ENCODE measurements around the gene NEURL1B. TPM values are rescaled to one million over a fixed set of nuclear protein-coding genes. Genes with fewer than 3 reads are reported as not detected.

Gene NEURL1B
- total and polyA plus RNA-seq, 10 of the 15 experiments (the other 5 are each of a cell fraction or from before 2014, with no cell fraction given) = 0.04 to 0.28 (median 0.05) TPM; not detected in 4

- H3K9ac ChIP-seq (ENCODE audit: control insufficient read depth, insufficient read depth, low read length) = no peak overlapping the region
- H3K79me2 ChIP-seq (ENCODE audit: control insufficient read depth, insufficient read depth, low read length) = no peaks in the 10 kb centered on the region
- H3K27ac ChIP-seq (ENCODE audit: control insufficient read depth, insufficient read depth) = no peak overlapping the region
- ChIA-PET POLR2A (no interaction called here), CTCF (no interaction called here), SMC1A (ENCODE audit: uncharacterized antibody, unreplicated experiment) (no interaction called here), RAD21 (ENCODE audit: unreplicated experiment) (no interaction called here)
- no peaks in the 10 kb centered on the region for H3K36me3 ChIP-seq (ENCODE audit: control insufficient read depth in 2 of 2, insufficient read depth in 2 of 2, low read length in 1 of 2)
- ATAC-seq (no peak), FAIRE-seq (no peak), DNase-seq (ENCODE audit: low read depth, low spot score) (no peak)
- H3K27me3 ChIP-seq (replicated peaks in 1 of 2; ENCODE audit: control insufficient read depth in 2 of 2, insufficient read depth in 2 of 2, low read length in 1 of 2) = no peaks in the 10 kb centered on the region; a peak in 1 of 4 replicates
- in situ Hi-C loops (cut with MboI) (loop anchor here (5.0 kb wide), 1 partner anchor 209 kb away; no protein-coding TSS in a partner anchor), intact Hi-C loops (cut with micrococcal nuclease; ENCODE audit: unreplicated experiment) (loop anchor here (10.0 kb wide), 2 partner anchors 116 to 486 kb away; partner anchors contain the start of gene ERGIC1)
- H4K20me1 ChIP-seq (ENCODE audit: control insufficient read depth, insufficient read depth) = no peaks in the 10 kb centered on the region
- H3K4me1 ChIP-seq (ENCODE audit: control insufficient read depth, insufficient read depth, low read length) = no peaks in the 10 kb centered on the region
- no peak for TF ChIP-seq BMI1 (IDR thresholded peaks at IDR 0.05; ENCODE audit: borderline replicate concordance)
- TF ChIP-seq JUNB (IDR thresholded peaks at IDR 0.05) = no peak
- TF ChIP-seq CBFB (IDR thresholded peaks at IDR 0.05; ENCODE audit: low read depth) = no peak
- TF ChIP-seq IKZF1 (conservative IDR thresholded peaks at IDR 0.05) = no peak
- TF ChIP-seq TCF7 (IDR thresholded peaks at IDR 0.05; ENCODE audit: borderline replicate concordance) = no peak
- TF ChIP-seq MYB (IDR thresholded peaks at IDR 0.05; ENCODE audit: borderline replicate concordance, low read depth, low read length) = no peak
- no peak for TF ChIP-seq MAX (IDR thresholded peaks at IDR 0.05; ENCODE audit: low read depth, low read length)
- no peak for TF ChIP-seq BACH1 (IDR thresholded peaks at IDR 0.05; ENCODE audit: borderline replicate concordance)
- TF ChIP-seq IRF4 (IDR thresholded peaks at IDR 0.05; ENCODE audit: low read depth, low read length) = no peak
- TF ChIP-seq CEBPZ (IDR thresholded peaks at IDR 0.05; ENCODE audit: low read depth, low read length) = no peak
- no peak for TF ChIP-seq ZBTB4 (CRISPR knock-in tag; IDR thresholded peaks at IDR 0.05)
- TF ChIP-seq ELK1 (IDR thresholded peaks at IDR 0.05; ENCODE audit: low read depth, low read length) = no peak
- H3K4me3 ChIP-seq = no peak overlapping the region
- no TSS peak for BruUV-seq (replicated peaks)
- WGBS (ENCODE audit: insufficient coverage, insufficient replicate concordance, low lambda C conversion rate, missing lambda C conversion rate) = 40% methylated on average over 3 of the region's 3 CpGs
- no peak overlapping the region for H3K4me2 ChIP-seq (ENCODE audit: control insufficient read depth, insufficient read depth)
- no peak overlapping the region for H2AFZ ChIP-seq (ENCODE audit: control insufficient read depth, low read depth, low read length)
- no peaks in the 10 kb centered on the region; the same call in 2 of the 3 replicates for H3K9me3 ChIP-seq (replicated peaks; ENCODE audit: control insufficient read depth, insufficient read depth, low read length)
These were observed 77.6 kb downstream of the NEURL1B start for GRCh38 chr5:172718527-172719114.
